Gastroesophageal sphincter (tissue), 4 donors: Measurements from ENCODE around the gene ATP6V0C. TPM values are rescaled to one million over a fixed set of nuclear protein-coding genes. Genes with fewer than 3 reads are reported as not detected.
"Not testable (repeated sequence)": the region's sequence is repeated elsewhere in the genome, so short reads cannot be mapped to it uniquely, and the experiment has no call there.

Source experiments
- ATAC-seq: fragments of 150-250 bp; one replicate; pipeline ENCODE4 v1.9.1; 2016; ENCODE audit warnings: mild to moderate bottlenecking, moderate library complexity
- H3K27ac ChIP-seq, 4 donors: fragments of 200-600 bp; sonication (generic) in 3 of 4; 1 replicate in 3 of 4; 2 replicates in 1 of 4; pipeline ENCODE4 v1.5.1; 2016 to 2019
- H3K27me3 ChIP-seq: fragments of 200-600 bp; sonication (generic); one replicate; pipeline ENCODE4 v1.5.1; 2019
- H3K36me3 ChIP-seq, 2 donors: fragments of 200-600 bp; sonication (generic); one replicate each; pipeline ENCODE4 v1.5.1; 2019; ENCODE audit warnings: control low read depth in 1 of 2
- H3K4me1 ChIP-seq, 3 donors: fragments of 200-600 bp; sonication (generic); 1 replicate in 2 of 3; 2 replicates in 1 of 3; pipeline ENCODE4 v1.5.1; 2016 to 2019; ENCODE audit warnings: control low read depth in 2 of 3
- H3K4me3 ChIP-seq, 2 donors: fragments of 200-600 bp; sonication (generic); one replicate each; pipeline ENCODE4 v1.5.1; 2019; ENCODE audit warnings: mild to moderate bottlenecking in 1 of 2, moderate library complexity in 1 of 2
- H3K9me3 ChIP-seq, 3 donors: fragments of 200-600 bp; sonication (generic); one replicate each; pipeline ENCODE4 v1.5.1; 2017 to 2019; ENCODE audit warnings: control low read depth in 2 of 3
- WGBS, 2 donors: methylation state at CpG; one replicate each; pipeline ENCODE4 v1.1.5; 2018; ENCODE audit warnings: low coverage in 1 of 2; 5-methylcytosine and 5-hydroxymethylcytosine counted together
- total RNA-seq, 4 donors: library from RNA; depleted of rRNA; stranded (reverse); fragments of >200 nt; gene quantifications; one replicate each; pipeline ENCODE4 v1.1.0, GENCODE V29; 2016
- TF ChIP-seq, protein P1 (sequence below), 4 experiments: fragments of 200-600 bp in 2 of 4; fragments of 450-650 bp in 2 of 4; sonication (generic) in 1 of 4; IDR thresholded peaks; one replicate each; pipeline ENCODE4 v1.5.1; 2017 to 2019; ENCODE audit warnings: antibody characterized with exemption in 4 of 4, mild to moderate bottlenecking in 2 of 4, moderate library complexity in 2 of 4

Gene ATP6V0C
- total RNA-seq, 4 donors from 2014 or later: 37.5 to 62.2 (median 50.9) TPM

DNA sequence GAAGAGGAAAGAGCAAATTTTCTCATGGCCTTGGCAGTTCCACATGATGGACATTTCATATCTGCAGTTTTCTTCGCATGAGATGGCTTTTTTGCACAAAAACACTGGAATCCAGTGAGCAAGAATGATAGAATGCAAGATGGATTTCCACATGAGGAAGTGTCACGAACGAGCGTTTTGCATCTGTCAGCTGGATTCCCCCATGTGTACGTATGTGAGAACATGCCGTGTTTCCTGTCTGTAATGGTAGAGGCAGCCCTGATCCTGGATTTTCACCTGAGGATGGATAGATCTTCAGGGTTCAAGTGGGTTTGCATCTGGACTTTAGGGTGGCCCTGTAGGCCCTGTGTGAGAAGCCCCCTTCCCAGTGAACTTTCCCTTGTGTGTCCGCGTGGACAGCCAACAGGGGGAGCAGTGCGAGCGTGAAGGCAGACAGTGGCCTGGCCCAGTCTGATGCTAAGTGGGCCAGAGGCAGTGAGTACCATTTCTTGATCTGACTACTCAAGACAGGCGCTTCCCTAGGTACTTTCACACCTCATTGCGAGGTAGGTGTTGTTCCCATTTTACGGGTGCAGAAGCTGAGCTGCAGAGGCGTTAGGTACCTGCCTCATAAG, 26.2 kb downstream of the ATP6V0C start:
- TF ChIP-seq, protein P1, sequence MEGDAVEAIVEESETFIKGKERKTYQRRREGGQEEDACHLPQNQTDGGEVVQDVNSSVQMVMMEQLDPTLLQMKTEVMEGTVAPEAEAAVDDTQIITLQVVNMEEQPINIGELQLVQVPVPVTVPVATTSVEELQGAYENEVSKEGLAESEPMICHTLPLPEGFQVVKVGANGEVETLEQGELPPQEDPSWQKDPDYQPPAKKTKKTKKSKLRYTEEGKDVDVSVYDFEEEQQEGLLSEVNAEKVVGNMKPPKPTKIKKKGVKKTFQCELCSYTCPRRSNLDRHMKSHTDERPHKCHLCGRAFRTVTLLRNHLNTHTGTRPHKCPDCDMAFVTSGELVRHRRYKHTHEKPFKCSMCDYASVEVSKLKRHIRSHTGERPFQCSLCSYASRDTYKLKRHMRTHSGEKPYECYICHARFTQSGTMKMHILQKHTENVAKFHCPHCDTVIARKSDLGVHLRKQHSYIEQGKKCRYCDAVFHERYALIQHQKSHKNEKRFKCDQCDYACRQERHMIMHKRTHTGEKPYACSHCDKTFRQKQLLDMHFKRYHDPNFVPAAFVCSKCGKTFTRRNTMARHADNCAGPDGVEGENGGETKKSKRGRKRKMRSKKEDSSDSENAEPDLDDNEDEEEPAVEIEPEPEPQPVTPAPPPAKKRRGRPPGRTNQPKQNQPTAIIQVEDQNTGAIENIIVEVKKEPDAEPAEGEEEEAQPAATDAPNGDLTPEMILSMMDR (IDR thresholded peaks at IDR 0.05): peak in 2 of 4 experiments; percentile 14 to 54
- H3K27me3 ChIP-seq, H3K36me3 ChIP-seq, H3K4me3 ChIP-seq, H3K9me3 ChIP-seq, ATAC-seq: not testable (repeated sequence)
- 0 to 56% methylated on average over 3 to 6 of the region's 14 CpGs for WGBS, 2 donors
- peak overlapping the region in 2 of 4 donors; percentile 17 to 84 for H3K27ac ChIP-seq
- H3K4me1 ChIP-seq: peaks cover 0 to 52% (median 20%) of the 10 kb centered on the region in 3 donors

DNA sequence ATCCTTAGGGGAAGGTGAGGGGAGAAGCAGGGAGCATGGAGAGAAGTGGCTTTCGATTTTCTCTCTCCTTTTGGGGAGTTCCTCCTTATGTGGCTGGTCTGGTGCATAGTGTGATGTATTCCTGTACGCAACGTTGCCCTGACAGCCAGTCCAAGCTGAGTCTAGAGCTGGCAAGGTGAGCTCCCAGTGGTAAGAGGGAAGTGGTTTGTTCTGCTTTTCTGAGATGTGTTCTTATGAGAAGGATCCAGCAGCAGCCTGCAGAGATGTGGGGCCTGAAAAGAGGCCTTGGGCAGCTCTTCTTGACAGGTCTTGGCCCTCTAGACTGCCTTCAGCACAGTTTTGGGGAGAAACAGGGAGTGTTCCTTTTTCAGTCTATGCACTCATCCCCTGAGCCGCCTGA, 27.2 kb downstream of the ATP6V0C start:
- 43 to 60% methylated on average over 1 of the region's 4 CpGs for WGBS, 2 donors
- not testable (repeated sequence) for H3K36me3 ChIP-seq, ATAC-seq, H3K4me3 ChIP-seq, H3K27ac ChIP-seq, H3K9me3 ChIP-seq, H3K27me3 ChIP-seq
- peaks cover 0 to 51% (median 22%) of the 10 kb centered on the region in 3 donors for H3K4me1 ChIP-seq

DNA sequence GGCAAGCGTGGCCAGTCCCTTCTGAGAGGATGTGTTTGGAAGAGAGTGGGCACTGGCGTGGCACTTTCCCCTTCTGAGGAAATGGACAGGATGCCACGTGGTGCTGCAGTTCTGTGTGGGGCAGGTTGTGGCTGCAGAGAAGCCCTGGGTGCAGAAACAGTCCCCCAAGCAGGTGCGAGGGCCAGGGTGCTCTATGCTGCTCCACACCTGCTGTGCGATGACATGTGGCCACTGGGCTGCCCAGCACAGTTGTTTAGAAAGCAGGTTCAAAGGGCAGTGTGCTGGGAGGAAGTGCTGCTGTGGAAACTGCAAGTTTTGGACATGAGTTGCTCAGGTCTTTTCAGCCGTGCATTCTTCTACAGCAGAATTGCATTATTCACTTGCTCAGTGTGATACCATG, 27.7 kb downstream of the ATP6V0C start:
- H3K36me3 ChIP-seq, ATAC-seq, H3K9me3 ChIP-seq, H3K4me3 ChIP-seq, H3K27ac ChIP-seq, H3K27me3 ChIP-seq: not testable (repeated sequence)
- WGBS, 2 donors: 53% methylated on average over 4 of the region's 6 CpGs; no CpG with 5 or more reads in 1 of the 2 donors
- peaks cover 0 to 51% (median 27%) of the 10 kb centered on the region in 3 donors for H3K4me1 ChIP-seq

DNA sequence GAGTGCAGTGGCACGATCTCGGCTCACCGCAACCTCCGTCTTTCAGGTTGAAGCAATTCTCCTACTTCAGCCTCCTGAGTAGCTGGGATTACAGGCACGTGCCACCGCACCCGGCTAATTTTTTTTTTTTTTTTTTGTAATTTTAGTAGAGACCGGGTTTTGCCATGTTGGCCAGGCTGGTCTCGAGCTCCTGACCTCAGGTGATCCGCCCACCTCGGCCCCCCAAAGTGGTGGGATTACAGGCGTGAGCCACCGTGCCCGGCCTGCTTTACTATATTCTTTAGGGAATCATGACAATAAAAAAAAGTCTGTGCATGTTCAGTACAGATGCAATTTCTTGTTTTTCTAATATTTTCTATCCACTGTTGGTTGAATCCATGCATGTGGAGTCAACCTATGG, 30.0 kb downstream of the ATP6V0C start:
- not testable (repeated sequence) for ATAC-seq, H3K9me3 ChIP-seq, H3K4me3 ChIP-seq, H3K27ac ChIP-seq, H3K36me3 ChIP-seq, H3K27me3 ChIP-seq
- H3K4me1 ChIP-seq: peaks cover 0 to 42% (median 26%) of the 10 kb centered on the region in 3 donors
- 68 to 79% methylated on average over 7 of the region's 14 CpGs for WGBS, 2 donors

DNA sequence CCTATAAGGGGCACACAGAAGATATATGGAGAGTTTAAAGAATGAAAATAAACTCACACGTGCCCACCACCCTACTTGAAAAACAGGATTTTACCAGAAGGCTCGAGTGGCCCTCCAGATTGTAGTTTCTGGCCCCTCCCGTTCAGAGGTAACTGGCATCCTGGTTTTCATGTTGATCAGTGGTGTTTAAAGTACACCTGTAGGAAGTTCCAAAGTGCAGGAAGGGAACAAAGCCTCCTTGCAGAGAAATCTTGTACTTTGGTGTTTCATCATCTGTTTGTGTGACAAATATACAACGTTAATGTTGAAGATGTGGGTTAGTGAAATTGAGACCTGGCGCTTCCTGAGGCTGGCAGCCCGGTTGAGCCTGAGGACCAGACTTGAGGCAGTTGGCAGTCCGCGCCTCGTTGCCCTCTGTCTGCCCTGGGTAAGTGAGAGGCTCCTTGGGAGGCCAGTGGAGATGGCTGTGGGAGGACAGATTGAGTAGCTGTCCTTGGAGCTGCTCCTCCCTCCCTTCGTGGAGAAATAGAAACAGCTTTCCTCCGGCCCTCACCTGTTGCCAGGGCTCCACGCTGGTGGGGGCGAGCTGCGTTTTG, 36.6 kb downstream of the ATP6V0C start:
- H3K36me3 ChIP-seq, H3K27me3 ChIP-seq, H3K4me3 ChIP-seq, ATAC-seq, H3K27ac ChIP-seq, H3K9me3 ChIP-seq: not testable (repeated sequence)
- peaks cover 0 to 11% (median 8%) of the 10 kb centered on the region in 3 donors for H3K4me1 ChIP-seq
- no CpG with 5 or more reads among the region's 14 CpGs for WGBS, 2 donors

DNA sequence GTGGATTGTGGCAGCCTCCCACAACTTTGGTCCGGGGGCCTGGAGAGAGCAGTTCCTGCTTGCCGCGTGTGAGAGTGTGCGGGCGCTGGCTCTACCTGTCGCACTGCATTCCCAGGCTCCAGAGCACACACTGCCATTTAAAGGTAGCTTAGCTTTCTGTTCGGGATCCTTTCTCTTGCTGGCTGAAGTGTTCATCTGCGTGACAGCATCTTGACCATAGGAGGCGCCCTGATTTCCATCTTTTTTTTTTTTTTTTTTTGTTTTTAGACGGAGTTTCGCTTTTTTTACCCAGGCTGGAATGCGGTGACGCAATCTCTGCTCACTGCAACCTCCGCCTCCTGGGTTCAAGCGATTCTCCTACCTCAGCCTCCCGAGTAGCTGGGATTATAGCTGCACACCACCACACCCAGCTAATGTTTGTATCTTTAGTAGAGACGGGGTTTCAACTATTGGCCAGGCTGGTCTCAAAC, 37.7 kb downstream of the ATP6V0C start:
- not testable (repeated sequence) for ATAC-seq, H3K27ac ChIP-seq
- WGBS, 2 donors: 70% methylated on average over 11 of the region's 17 CpGs; no CpG with 5 or more reads in 1 of the 2 donors

DNA sequence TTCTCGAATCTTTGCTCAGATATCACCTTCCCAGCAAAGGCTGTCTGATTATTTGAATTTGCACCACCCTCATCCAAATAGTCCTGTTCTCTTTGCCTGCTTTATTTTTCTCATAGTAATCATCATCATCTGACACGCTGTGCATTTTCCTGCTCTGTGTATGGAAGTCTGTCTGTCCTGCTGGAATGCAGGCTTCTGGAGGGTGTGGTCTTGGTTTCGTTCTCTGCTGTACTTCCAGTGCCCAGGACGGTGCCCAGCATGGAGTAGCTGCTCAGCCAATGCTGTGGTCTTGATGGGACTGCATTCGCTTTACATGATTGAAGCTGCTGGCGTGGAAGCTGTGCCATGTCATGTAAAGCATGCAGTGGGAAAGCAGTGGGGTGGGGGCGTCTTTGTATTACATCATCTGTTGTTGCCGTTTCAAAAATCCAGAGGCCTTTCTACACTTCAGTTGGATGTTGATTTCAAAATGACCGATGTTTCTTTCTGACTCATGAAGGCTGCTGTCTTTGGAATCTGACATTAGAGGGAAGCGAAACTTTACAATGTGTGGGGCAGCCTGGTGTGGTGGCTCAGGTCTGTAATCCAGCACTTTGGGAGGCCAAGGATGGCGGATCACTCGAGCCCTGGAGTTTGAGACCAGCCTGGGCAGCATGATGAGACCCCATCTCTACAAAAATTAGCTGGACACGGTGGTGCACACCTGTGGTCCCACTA, 41.1 kb downstream of the ATP6V0C start:
- H3K27ac ChIP-seq, H3K4me3 ChIP-seq, H3K27me3 ChIP-seq, H3K4me1 ChIP-seq, H3K36me3 ChIP-seq, H3K9me3 ChIP-seq: not testable (repeated sequence)
- WGBS, 2 donors: no CpG with 5 or more reads among the region's 13 CpGs
- ATAC-seq: peak; percentile 33

More for the DNA sequence above, 37.7 kb downstream of the ATP6V0C start:
- not testable (repeated sequence) for H3K9me3 ChIP-seq, H3K4me3 ChIP-seq, H3K36me3 ChIP-seq, H3K27me3 ChIP-seq, H3K4me1 ChIP-seq

DNA sequence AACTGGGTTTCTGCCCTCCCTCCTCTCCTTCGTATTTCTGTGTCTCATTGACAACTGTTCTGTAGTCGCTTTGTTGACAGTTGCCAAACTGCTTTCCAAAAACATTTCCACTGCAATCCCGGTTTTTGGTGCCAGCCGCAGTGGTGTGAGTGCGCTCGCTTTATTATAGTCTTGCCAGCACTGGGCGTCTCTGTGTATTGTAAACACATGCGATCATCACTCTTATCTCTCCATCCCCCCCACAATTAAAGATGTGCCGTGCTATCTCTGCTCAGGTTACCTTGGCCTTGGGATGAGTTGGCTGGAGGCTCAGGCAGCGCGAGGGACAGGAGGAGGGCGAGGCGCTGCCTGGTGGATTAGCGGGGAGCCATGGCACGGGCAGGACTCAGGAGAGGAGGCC, 43.4 kb downstream of the ATP6V0C start:
- not testable (repeated sequence) for H3K36me3 ChIP-seq, ATAC-seq, H3K4me3 ChIP-seq, H3K27ac ChIP-seq, H3K4me1 ChIP-seq, H3K27me3 ChIP-seq, H3K9me3 ChIP-seq
- WGBS, 2 donors: no CpG with 5 or more reads among the region's 15 CpGs

DNA sequence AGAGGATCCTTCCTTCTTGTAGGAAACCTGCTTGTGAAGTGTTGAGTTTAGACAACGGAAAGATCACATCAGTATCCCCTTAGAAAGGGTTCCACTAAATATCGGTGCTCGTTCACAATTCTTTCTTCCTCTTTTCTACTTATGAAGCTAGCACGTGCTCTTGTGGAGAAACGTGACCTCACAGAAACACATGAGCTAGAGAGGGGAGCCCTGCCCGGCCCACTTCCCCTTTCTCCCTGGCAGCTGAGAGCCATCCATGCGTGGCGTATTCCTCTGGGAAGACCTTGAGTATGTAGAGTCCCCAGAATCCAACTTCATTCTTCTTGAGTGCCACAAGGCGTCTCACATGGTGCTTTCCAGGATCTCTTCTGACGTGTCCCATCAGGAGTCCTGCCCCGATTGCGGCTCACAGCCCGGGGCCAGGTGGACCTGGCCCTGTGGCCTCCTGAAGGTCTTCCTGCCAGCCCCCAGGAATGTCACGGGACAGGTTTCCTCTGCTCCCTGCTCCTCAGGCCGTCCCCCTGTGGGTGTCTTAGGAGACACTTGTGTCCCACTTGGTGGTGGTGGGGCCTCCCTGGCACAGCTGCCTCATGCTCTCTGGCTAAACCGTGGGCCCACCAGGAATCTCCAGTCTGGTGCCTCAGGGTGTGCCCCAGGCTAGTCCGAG, 46.5 kb downstream of the ATP6V0C start:
- not testable (repeated sequence) for H3K4me1 ChIP-seq, H3K36me3 ChIP-seq, H3K4me3 ChIP-seq, H3K27ac ChIP-seq, H3K9me3 ChIP-seq, H3K27me3 ChIP-seq
- WGBS, 2 donors: 20% methylated on average over 2 of the region's 17 CpGs; no CpG with 5 or more reads in 1 of the 2 donors
- peak; percentile 59 for ATAC-seq
